GM12878 (cell line): ENCODE measurements around the gene OSBPL3.

Experiments used
- CEBPB ChIP-seq, 2 experiments: fragments of 150-350 bp in 1 of 2; IDR thresholded peaks; 2 replicates each; pipeline ENCODE4 v1.6.1; 2012 to 2014; ENCODE audit warnings: low read depth in 2 of 2, low read length in 2 of 2, borderline replicate concordance in 1 of 2, inconsistent platforms in 1 of 2
- CTCF ChIP-seq, 3 experiments: IDR thresholded peaks in 2 of 3; conservative IDR thresholded peaks in 1 of 3; 2 replicates each; pipeline ENCODE4 v1.5.1; 2011; ENCODE audit warnings: low read depth in 3 of 3, low read length in 3 of 3, mild to moderate bottlenecking in 3 of 3, control low read depth in 2 of 3, moderate library complexity in 2 of 3, inconsistent platforms in 1 of 3, mixed read lengths in 1 of 3; ENCODE audit not compliant: control insufficient read depth in 2 of 3, insufficient read depth in 1 of 3; ENCODE audit errors: extremely low read depth in 1 of 3
- EZH2 ChIP-seq: IDR thresholded peaks from 2 replicates; pipeline ENCODE4 v1.6.1; 2012; ENCODE audit warnings: low read depth, mild to moderate bottlenecking, control low read depth, inconsistent platforms, low read length, borderline replicate concordance; ENCODE audit not compliant: control insufficient read depth
- FOXK2 ChIP-seq: fragments of 450-650 bp; IDR thresholded peaks from 2 replicates; pipeline ENCODE4 v1.6.1; 2017; ENCODE audit warnings: mild to moderate bottlenecking, moderate library complexity
- GABPA ChIP-seq: IDR thresholded peaks from 2 replicates; pipeline ENCODE4 v1.6.1; 2014; ENCODE audit warnings: antibody characterized with exemption, low read depth, mild to moderate bottlenecking, inconsistent platforms
- NFIC ChIP-seq: IDR thresholded peaks from 2 replicates; pipeline ENCODE4 v1.6.1; 2012; ENCODE audit warnings: low read depth, mild to moderate bottlenecking, inconsistent platforms, low read length, moderate library complexity
- PKNOX1 ChIP-seq: fragments of 450-650 bp; IDR thresholded peaks from 2 replicates; pipeline ENCODE4 v1.6.1; 2016; ENCODE audit warnings: mild to moderate bottlenecking
- POLR2A ChIP-seq: IDR thresholded peaks from 2 replicates; pipeline ENCODE4 v1.6.1; 2011; ENCODE audit warnings: low read depth, mild to moderate bottlenecking, low read length
- REST ChIP-seq: IDR thresholded peaks from 2 replicates; pipeline ENCODE4 v1.6.1; 2012; ENCODE audit warnings: mild to moderate bottlenecking, low read depth, low read length
- RFX5 ChIP-seq: IDR thresholded peaks from 2 replicates; pipeline ENCODE4 v1.6.1; 2011; ENCODE audit warnings: low read depth, low read length, improper control_type of control experiment
- SRF ChIP-seq, 2 experiments: IDR thresholded peaks; 2 replicates each; pipeline ENCODE4 v1.6.1; 2011; ENCODE audit warnings: low read depth in 2 of 2, low read length in 2 of 2, mild to moderate bottlenecking in 1 of 2, moderate library complexity in 1 of 2
- STAT1 ChIP-seq: fragments of 450-650 bp; conservative IDR thresholded peaks from 2 replicates; pipeline ENCODE4 v1.6.1; 2014; ENCODE audit warnings: antibody characterized with exemption, mild to moderate bottlenecking
- YY1 ChIP-seq: IDR thresholded peaks from 2 replicates; pipeline ENCODE4 v1.6.1; 2011; ENCODE audit warnings: low read depth, mild to moderate bottlenecking, low read length
- ZNF274 ChIP-seq: IDR thresholded peaks from one replicate; pipeline ENCODE4 v1.8.0; 2011; ENCODE audit not compliant: insufficient read length, insufficient read depth

DNA sequence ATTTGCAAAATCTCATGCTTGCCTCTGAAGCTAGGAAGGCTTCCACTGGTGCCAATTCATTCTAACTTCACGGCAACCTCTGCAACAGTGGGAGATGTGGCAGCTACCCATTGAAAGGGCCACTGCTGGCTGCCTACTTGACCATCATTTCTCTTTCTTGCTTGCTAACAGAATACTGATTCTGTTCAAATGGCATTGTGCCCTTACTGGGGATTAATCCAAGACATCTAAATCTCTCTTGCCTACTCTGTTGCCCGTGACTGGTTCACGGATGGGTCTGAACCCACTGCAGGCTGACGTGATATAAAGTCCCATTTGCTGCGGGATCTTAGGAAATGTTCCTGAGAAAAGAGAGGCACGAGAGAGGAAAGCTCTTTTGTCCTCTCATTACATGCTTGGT, 171.5 kb downstream of the OSBPL3 start:
- TF ChIP-seq EZH2 (no peak), POLR2A (no peak), ZNF274 (no peak), CTCF (IDR thresholded peaks at IDR 0.05 in 2 of 3, conservative IDR thresholded peaks at IDR 0.05 in 1 of 3; ENCODE audit: control insufficient read depth in 2 of 3, extremely low read depth in 1 of 3, insufficient read depth in 1 of 3, low read depth in 3 of 3, low read length in 3 of 3) (no peak), CEBPB (IDR thresholded peaks at IDR 0.05; ENCODE audit: borderline replicate concordance in 1 of 2, low read depth in 2 of 2, low read length in 2 of 2) (no peak), YY1 (no peak), FOXK2 (no peak), RFX5 (no peak), SRF (IDR thresholded peaks at IDR 0.05; ENCODE audit: low read depth in 2 of 2, low read length in 2 of 2) (no peak), REST (no peak), NFIC (no peak), PKNOX1 (no peak), GABPA (no peak), STAT1 (no peak)
